HK-2 (cell line): ENCODE results near the gene C21orf58.
"Not testable (repeated sequence)": the region's sequence is repeated elsewhere in the genome, so short reads cannot be mapped to it uniquely, and the experiment has no call there.

ENCODE experiments used
- DNase-seq: peaks from one replicate; pipeline ENCODE4 v3.0.0-alpha.2; 2018; ENCODE audit not compliant: unreplicated experiment

The C21orf58 gene

DNA sequence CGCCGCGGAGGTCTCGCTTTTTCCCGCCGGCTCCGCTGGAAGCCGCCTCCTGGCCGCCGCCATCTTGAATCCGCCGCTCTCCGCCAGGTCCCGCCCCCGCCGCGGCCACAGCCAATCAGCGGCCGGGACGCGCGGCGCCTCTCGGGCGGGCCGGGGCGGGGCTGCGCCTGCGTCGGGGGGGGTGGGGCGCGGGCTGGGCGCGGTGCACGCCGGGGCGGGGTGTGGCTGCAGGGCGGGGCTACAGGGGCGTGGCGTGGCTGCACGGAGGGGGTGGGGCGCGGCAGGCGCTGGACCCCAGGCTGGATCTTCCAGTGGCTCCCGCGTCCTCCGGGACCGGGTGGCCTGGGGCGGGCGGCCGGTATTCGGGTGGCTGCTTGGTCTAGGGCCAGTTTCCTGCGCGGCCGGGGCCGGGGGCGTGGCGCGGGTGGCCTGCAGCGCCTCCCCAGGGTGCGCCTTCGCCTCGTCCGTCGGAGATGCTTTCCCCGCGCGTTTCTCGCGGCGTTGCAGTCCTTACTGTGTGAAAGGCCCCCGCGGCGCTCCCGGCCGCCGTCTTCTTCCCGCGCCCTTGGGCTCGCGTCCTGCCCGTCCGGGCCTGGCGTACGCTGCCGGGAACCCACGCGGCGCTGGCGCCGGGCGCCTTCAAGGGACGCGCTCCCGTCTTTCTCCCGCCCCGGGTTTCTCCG lies 861 bp upstream of the C21orf58 start:
- peak; percentile 89 for DNase-seq

DNA sequence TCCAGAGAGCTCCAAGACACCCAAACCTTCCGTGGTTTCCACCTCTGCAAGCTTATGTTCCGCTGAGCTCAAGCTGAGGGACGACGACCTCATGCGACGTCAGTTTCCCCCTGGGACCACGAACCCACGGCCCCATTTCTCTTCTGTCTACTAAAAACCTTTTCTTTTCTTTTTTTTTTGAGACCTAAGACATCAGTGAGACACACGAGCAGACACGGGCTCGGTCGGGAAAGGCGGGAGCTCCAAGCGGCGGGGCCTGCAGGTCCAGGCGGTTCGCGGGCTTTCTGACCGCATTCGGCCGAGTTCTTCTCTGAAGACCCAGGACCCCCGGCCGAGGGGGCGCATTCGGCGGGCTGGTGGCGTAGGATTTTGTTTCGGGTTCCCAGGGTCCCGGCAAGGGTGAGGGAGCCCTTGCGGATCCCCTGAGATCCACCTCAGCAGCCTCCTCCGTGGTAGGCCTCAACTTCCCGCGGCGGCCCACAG lies 402 bp downstream of the C21orf58 start:
- peak; percentile 17 for DNase-seq

DNA sequence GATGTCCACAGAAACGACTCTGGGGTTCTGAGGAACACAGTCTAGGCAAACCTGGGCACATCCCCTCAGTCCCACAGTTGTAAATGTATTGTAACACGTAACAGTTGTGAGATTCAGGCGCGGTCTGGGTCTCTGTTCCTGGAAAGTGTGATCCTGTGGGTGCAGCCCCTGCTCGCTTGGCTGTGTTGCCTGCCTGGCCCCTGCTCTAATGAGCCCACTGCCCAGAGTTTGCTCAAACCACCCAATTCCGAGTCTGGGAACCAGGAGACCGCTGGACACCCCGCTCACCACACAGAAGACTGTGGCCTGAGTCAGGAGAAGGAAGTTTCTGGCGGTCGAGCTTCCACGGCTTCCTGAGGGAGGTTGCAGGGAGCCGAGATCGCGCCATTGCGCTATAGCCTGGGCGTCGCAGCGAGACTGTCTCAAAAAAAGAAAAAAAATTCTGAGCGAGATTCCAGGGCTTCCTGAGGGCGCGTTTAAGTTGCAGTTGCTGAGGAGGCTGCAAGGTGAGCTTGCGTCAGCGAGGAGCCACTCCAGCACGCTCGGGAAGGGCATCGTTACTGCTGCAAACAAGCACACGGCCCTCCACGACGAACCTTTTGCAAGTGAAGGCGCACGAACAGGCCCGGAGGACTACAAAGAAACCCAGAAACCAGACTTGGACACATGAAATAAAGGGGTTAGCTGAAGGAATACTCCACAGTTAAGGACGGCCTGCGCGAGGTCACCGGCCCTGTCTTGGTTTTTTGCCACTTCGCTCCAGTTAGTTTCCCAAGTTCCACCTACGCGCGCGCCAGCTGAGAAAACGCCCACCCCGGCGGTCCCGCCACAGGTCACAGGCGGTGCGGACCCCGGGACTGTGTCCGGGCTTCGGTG lies 1.1 kb downstream of the C21orf58 start:
- DNase-seq: peak; percentile 33

DNA sequence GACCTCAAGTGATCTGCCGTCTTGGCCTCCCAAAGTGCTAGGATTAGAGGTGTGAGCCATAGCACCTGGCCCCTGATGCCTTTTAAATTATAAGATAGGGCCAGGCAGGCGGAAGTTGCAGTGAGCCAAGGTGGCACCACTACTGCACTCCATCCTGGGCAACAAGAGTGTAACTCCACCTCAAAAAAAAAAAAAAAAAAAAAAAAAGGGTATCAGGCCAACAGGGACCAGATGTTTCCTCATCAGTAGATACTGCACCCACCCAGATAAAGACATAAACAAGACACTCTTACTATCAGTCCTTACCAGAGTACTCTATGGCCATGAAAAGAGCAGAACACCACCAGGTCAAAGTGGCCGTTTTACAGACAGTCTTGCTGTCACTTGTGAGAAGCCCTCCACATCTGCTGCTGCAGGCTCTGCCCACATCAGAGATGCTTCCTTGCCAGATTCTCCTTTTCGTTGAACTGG lies 3.3 kb downstream of the C21orf58 start:
- DNase-seq: no peak

DNA sequence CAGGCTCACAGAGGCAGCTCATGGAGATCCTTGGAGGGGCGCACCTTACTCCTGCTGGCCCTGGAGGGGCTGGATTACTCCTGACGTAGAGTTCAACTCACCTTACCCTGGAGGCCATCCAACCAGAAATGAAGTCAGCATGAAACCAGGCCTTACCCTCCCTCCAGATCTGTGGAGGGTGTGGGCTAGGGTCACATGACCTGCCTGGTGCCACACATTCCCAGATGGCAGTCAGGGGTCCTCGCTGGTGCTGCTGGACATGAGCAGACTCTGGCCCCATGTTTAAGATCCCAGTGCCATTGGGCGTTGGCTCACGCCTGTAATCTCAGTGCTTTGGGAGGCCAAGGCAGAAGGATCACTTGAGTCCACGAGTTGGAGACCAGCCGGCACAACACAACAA lies 4.5 kb downstream of the C21orf58 start:
- DNase-seq: no peak

DNA sequence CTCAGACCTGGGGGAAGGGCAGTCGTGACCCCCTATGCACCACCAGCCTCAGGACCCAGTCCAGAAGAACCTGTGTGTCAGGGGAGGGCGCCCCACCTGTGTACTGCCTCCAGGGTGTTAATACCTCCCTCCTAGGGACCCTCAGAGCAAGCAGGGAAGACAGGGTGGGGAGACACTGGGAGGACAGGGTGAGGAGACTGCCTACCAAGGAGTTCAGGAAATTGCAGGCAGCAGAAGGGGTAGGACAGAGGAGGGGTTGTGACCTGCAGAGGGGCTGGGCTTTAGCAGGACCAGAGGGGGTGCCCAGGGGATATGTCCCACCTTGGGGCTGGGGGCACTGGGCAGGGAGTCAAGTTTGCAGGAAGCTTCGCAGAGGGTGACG lies 5.2 kb downstream of the C21orf58 start:
- no peak for DNase-seq

DNA sequence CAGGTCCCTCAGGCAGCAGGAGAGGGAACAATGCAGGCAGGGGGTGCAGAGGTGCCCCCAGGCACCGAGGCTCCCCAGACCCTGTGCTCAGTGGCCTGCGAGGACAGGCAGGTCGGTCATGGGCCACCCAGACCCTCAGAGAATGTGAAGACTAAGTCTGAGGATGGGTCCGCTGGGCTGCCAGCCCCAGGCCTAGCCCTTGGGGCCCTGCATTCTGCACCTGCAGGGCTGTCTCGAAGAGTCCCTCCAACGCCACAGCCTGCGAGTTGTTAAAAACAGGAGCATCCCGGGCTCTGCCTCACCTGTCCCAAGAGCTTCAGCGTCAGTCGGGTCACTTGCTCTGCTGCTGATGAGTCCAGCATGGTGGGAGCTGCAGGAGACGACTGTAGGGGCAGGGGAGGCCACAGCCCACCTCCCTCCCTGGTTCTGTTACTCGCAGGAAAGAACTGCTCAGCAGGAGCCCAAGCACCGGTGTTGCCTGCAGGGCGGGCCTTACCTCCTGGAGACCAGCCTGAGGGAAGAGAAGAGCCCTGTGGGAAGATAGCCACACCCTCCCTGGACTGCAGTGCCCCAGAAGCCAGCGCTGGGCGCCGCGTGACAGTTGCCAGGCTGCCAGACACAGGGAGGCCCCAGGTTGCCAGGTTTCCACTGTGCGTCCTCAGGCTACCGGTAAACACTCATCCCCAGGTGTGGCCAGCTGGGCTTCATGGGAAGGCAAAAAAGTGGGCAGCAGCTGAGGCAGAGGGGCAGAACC lies 5.8 kb downstream of the C21orf58 start:
- no peak for DNase-seq

DNA sequence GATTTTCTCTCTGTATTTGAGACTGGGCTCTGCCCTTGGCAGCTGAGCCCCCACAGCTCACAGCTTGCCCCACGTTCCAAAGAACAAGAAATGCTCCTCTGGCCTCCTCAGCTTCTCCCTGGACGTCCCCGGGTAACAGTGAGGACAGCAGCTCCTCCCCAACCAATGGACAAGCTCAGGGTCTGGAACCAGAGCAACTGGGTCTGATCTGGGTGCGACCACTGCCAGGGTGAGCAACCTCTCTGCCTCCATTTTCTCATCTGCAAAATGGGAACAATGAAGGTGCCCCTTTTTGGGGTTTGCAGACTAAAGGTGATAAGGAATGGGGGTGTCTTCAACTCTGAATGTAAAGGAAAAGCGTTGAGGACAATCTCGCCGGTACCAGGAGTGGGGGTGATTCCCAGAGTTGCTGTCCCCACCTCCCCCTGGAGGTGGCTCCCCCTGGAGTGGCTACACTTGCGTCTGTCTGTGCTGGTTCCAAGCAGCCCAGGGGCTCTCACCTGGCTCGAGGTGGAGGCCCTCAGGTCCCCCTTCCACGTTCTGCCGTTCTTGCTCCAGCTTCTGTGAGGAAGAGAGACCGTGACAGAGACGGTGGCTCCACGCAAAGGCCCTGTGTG lies 6.9 kb downstream of the C21orf58 start:
- no peak for DNase-seq

DNA sequence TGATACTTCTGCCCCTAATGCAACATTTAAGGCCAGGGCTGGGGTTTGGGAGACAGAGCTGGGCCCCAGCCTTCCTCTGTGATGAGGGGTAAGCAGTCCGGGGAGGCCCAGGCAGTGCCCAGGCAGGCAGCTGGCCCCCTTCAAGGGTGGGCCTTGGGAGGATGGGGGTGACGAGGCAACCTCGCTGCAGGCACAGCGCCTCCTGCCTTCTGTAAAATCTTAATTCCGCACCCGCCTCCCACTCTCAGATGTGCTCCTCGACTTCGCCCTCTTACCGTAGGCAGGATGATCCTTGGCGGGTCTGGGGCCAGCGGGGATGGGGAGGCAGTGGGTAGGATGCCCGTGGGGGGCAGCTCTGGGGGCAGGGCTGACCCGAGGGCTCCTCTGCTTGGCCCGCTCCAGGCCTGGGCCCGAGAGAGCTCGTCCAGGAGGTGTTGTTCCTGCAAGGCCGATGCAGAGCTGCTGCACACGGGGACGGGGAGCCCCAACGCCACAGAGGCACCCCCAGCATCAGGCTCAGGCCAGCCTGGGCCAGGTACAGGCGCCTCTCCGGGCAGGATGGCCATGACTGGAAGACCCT lies 9.1 kb downstream of the C21orf58 start:
- DNase-seq: no peak

DNA sequence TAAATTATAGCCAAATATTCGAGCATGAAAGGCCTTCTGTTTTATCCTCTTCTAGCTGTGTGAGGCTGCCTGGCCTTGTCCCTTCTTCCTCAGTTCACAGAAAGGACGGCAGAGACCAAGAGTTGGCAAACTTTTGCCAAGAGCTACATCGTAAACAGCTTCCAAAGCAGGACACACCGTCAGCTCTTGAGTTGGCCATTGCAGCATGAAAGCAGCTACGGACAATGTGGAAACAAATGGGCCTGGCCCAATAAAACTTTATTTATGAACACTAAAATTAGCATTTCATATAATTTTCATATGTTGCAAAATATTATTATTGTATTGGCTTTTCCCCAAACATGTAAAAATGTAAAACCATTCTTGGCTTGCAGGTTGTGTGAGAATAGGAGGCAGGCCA lies 10.7 kb downstream of the C21orf58 start:
- DNase-seq: no peak

DNA sequence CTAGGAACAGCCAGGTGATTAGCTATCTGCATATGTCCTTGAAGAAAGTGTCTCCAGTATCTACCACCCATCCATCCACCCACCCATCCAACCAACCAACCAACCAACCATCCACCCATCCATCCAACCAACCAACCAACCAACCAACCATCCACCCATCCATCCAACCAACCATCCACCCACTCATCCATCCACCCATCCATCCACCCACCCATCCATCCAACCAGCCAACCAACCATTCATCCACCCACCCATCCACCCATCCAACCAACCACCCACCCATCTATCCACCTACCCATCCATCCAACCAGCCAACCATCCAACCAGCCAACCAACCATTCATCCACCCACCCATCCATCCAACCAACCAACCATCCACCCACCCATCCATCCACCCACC lies 12.1 kb downstream of the C21orf58 start:
- no peak for DNase-seq

DNA sequence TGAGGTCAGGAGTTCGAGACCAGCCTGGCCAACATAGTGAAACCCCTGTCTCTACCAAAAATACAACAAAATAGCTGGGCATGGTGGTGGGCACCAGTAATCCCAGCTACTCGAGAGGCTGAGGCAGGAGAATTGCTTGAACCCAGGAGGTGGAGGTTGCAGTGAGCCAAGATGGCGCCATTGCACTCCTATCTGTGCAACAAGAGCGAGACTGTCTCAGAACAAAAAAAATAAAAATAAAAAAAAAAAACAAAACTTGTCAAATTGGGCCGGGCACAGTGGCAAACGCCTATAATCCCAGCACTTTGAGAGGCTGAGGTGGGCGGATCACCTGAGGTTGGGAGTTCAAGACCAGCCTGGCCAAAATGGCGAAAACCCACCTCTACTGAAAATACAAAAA lies 13.4 kb downstream of the C21orf58 start:
- DNase-seq: not testable (repeated sequence)

DNA sequence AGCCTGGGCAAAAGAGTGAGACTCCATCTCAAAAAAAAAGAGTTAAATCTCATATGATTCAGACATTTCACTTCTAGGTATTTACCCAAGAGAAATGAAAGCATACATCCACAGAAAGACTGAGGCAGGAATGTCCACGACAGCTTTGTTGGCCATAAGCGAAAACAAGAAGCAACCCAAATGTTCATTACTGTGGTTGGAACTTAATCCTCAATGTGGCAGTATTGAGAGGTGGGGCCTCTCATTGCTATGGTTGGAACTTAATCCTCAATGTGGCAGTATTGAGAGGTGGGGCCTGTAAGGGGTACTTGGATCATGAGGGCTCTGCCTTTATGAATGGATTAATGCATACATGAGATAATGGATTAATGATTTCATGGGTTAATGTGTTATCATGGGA lies 15.2 kb downstream of the C21orf58 start:
- no peak for DNase-seq

DNA sequence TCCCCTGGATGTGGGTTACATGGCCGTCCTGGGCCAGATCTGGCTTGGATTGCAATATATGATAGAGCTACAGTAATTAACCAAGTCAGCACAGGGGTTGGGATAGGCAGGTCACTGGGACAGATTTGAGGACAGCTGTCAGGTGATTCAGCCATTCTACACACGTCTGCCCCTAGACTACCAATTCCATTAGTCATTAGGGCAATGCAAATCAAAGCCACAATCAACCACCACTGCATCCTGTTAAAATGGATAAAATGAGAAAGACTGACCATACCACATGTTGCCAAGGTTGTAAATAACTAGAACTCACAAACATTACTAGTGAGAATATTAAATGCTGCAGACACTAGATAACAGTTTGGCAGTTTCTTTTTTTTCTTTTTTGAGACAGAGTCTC lies 16.0 kb downstream of the C21orf58 start:
- no peak for DNase-seq

DNA sequence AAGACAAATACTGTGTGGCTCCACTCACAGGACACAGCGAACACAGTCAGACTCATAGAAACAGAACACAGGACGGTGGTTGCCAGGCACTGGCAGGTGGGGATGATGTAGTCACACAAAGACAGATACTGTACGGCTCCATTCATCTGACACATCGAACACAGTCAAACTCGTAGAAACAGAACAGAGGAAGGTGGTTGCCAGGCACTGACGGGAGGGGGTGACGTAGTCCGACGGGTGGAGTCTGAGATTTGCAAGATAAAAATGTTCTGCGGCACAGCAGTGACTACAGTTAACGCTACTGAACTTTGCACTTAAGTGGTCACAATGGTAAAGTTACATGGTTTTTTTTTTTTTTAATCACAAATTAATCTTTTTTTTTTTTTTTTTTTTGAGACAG lies 18.7 kb downstream of the C21orf58 start:
- DNase-seq: no peak

DNA sequence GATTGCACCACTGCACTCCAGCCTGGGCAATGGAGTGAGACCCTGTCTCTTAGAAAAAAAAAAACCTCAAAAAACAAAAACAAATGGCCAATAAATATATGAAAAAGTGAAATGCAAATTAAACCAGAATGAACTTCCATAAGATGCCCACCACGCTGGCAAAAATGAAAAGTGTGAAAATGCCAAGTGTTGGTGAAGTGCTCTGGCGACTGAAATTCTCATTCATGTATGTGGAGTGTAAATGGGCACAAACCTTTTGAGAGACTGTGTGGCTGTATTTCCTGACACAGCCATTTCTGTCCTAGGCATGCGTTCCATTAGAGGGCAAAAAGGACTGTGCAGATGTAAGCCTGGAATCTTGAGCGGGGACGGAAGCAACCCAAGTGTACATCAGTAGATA lies 19.2 kb downstream of the C21orf58 start:
- no peak for DNase-seq

DNA sequence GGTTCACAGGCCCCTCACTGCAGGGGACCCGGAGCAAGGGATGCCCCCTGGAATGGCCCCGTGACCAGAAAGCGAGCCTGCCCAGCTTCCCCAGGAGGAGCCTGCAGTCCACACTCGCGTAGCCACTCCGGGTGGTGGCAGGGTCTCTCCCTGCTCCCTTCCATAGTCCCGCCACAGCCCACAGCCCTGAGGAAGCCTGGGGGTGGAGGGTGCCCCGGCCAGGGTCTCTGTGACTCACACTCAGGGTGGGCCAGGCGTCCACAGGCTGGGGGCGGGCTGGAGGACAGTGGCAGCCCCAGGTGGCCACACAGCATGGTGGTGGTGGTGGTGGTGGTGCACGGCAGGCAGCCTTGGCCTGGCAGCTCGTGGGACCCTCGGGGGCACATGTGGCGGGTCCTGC lies 21.9 kb downstream of the C21orf58 start:
- no peak for DNase-seq

DNA sequence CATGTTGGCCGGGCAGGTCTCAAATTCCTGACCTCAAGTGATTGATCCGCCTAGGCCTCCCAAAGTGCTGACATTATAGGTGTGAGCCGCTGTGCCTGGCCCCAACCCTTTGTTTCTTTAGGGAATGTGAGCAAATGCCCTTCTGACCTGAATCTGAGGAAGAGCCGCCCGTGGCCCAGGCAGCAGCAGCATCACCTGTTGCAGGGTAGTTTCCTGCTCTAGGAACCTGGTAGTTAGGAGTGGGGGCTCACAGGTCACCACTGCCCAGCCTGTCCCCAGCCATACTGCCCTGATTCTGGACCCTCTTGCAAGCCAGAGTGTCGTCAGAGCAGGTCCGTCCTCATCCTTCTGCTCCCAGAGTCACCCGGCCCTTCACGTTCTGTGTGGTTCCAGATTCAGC lies 24.5 kb downstream of the C21orf58 start:
- no peak for DNase-seq

DNA sequence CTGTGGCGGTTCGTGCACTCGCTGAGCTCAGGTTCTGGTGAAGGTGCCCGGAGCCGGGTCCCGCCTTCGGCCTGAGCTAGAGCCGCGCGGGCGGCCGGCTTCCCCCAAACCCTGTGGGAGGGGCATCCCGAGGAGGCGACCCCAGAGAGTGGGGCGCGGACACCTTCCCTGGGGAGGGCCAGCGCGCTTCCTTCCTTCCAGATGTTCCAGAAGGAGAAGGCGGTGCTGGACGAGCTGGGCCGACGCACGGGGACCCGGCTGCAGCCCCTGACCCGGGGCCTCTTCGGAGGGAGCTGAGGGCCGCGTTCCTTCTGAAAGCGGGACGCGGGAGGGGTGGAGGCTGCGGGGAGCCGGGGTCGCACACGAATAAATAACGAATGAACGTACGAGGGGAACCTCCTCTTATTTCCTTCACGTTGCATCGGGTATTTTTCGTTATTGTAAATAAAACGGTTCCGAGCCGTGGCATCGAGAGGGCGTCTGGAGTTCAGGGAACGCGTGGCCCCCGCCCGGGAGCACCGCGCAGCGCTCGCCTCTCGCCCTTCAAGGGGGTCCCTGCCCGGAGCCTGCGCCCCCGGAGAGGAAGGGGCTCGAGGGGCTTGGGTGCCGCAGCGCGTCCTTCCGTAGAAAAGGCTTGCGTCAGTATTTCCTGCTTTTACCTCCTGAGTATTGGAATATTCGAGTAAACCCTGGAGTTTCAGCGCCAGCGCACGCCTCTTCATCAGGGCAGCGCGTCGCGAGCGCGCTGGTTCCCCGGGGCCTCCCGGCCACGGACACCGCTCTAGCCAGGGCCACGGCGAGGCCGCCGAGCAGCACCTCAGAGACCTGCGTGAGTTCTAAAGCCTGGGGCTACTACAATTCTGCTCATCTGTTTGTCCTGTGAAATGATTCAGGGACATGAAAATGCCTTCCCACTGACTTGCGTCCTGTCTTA lies 26.1 kb downstream of the C21orf58 start:
- no peak for DNase-seq

DNA sequence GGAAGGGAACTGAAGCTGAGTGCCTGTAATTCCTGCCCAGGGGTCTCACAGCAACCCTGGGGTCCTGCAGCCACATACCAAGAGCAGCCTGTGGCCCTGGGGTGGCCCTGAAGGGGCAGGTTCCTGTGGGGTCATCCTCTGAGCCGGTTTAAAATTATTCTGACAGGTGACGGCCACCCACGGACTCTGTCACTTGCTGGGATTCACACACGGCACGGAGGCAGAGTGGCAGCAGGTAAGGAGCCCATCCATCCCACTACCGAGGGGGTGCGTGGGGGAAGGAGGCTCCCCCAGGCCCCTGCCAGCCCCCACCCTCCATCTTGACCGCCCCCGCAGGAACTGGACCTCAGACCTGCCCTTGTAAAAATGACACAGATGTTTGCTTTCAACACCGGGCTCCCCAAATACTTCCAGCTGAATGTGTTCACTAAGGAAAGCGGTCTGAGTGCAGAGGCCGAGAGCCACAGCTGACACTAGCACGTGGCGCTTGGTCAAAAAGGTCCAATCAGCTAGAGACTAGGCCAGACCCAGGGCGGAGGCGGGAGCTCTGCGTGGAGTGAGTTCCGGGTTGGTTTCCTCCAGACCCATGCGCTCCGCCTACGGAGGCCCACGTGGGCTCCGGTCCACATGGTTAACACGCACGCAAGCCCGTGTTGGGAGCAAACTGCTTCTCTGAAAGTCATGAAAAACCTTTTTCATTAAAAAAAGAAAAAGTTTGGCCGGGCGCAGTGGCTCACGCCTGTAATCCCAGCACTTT lies 27.5 kb downstream of the C21orf58 start:
- no peak for DNase-seq
